OCI-LY7 (cell line): Measurements from ENCODE around the gene TTC9C. TPM values are rescaled to one million over a fixed set of nuclear protein-coding genes. Genes with fewer than 3 reads are reported as not detected.
A peak's percentile ranks its signal among the peaks of the same experiment; 100 is the strongest.

Experiments used
- BruUV-seq: library from RNA; stranded (reverse); fragments of 400-500 nt; replicated peaks from 2 replicates; lab custom pipeline; 2021; lab: Mats Ljungman, UMichigan
- CTCF ChIA-PET: fragments of 300-600 bp; sonication (Branson Sonifier 250); formaldehyde crosslinking; loops from one replicate; lab custom pipeline; 2022; ENCODE audit warnings: antibody characterized with exemption; ENCODE audit not compliant: unreplicated experiment; lab: Charles Lee
- POLR2A ChIA-PET: fragments of 300-600 bp; sonication (Branson Sonifier 250); formaldehyde crosslinking; loops from one replicate; lab custom pipeline; 2022; ENCODE audit warnings: antibody characterized with exemption; lab: Charles Lee
- DNase-seq: peaks from one replicate; pipeline ENCODE4 v3.0.0-alpha.2; 2015; ENCODE audit warnings: low spot score
- H2AFZ ChIP-seq: fragments of 200-600 bp; sonication (generic), shearing (Covaris generic); 2 replicates; pipeline ENCODE4 v1.6.1; 2014; ENCODE audit warnings: mild to moderate bottlenecking, antibody characterized with exemption, low read length, moderate library complexity
- H3K27ac ChIP-seq: fragments of 200-600 bp; sonication (generic); 2 replicates; pipeline ENCODE4 v1.5.1; 2014; ENCODE audit warnings: mixed run types, low read depth, mild to moderate bottlenecking, moderate library complexity, low read length, inconsistent platforms; ENCODE audit not compliant: poor library complexity, severe bottlenecking
- H3K36me3 ChIP-seq: fragments of 200-600 bp; sonication (generic); 2 replicates; pipeline ENCODE4 v1.6.1; 2014; ENCODE audit warnings: mild to moderate bottlenecking, antibody characterized with exemption, low read length, moderate library complexity, mixed read lengths; ENCODE audit not compliant: insufficient read depth
- H3K4me1 ChIP-seq: fragments of 200-600 bp; sonication (generic); 2 replicates; pipeline ENCODE4 v1.5.1; 2014; ENCODE audit warnings: mild to moderate bottlenecking, low read length; ENCODE audit not compliant: insufficient read depth, poor library complexity, severe bottlenecking
- H3K4me2 ChIP-seq: fragments of 200-600 bp; sonication (generic); 2 replicates; pipeline ENCODE4 v1.6.1; 2014; ENCODE audit warnings: mild to moderate bottlenecking, low read length
- H3K4me3 ChIP-seq: fragments of 200-600 bp; sonication (generic); 2 replicates; pipeline ENCODE4 v1.5.1; 2014; ENCODE audit warnings: mild to moderate bottlenecking, low read depth, low read length; ENCODE audit not compliant: poor library complexity, severe bottlenecking
- H3K79me2 ChIP-seq: fragments of 200-600 bp; sonication (generic); 2 replicates; pipeline ENCODE4 v1.6.1; 2016; ENCODE audit warnings: low read depth, mild to moderate bottlenecking, low read length, moderate library complexity, mixed read lengths; ENCODE audit not compliant: insufficient read depth
- H3K9me2 ChIP-seq: fragments of 200-600 bp; sonication (generic); 2 replicates; pipeline ENCODE4 v1.6.1; 2016; ENCODE audit warnings: mild to moderate bottlenecking, low read length, mixed read lengths; ENCODE audit not compliant: insufficient read depth
- H3K9me3 ChIP-seq: fragments of 200-600 bp; sonication (generic); 2 replicates; pipeline ENCODE4 v1.6.1; 2014; ENCODE audit warnings: mild to moderate bottlenecking, mixed run types, low read length, mixed read lengths
- H4K20me1 ChIP-seq: fragments of 200-600 bp; sonication (generic); 2 replicates; pipeline ENCODE4 v1.6.1; 2014; ENCODE audit warnings: mild to moderate bottlenecking, antibody characterized with exemption, low read length, moderate library complexity, mixed read lengths; ENCODE audit not compliant: insufficient read depth
- CTCF ChIP-seq: fragments of 200-600 bp; sonication (generic); conservative IDR thresholded peaks from 2 replicates; pipeline ENCODE4 v1.5.1; 2014; ENCODE audit warnings: mild to moderate bottlenecking, antibody characterized with exemption, low read length, moderate library complexity, mixed read lengths
- EZH2phosphoT487 ChIP-seq: fragments of 200-600 bp; sonication (generic); IDR thresholded peaks from 2 replicates; pipeline ENCODE4 v1.6.1; 2018; ENCODE audit warnings: low read depth, borderline replicate concordance, mild to moderate bottlenecking, mixed run types, antibody characterized with exemption, low read length, moderate library complexity, mixed read lengths
- intact Hi-C: fragments of 100-400 bp; cut with micrococcal nuclease; formaldehyde crosslinking; loops from one replicate; pipeline ENCODE4 v1.10.0; 2022; ENCODE audit not compliant: unreplicated experiment
- total RNA-seq, 2 experiments: library from RNA; depleted of rRNA in 1 of 2; stranded (reverse); fragments of >200 nt in 1 of 2; shearing (Covaris generic) in 1 of 2; gene quantifications; 2 replicates each; pipeline ENCODE4 v1.2.3, GENCODE V29; 2014 to 2022

TTC9C gene
- total RNA-seq, 2 experiments from 2014 or later: 51.7 to 70.2 TPM

- Histone ChIP-seq H3K4me2 (no peak overlapping the region), H3K36me3 (peaks cover 99% of the 10 kb centered on the region), H4K20me1 (no peaks in the 10 kb centered on the region), H3K27ac (no peak overlapping the region), H3K9me3 (no peaks in the 10 kb centered on the region), H2AFZ (no peak overlapping the region), H3K4me1 (peaks cover 12% of the 10 kb centered on the region), H3K9me2 (no peaks in the 10 kb centered on the region), H3K79me2 (peaks cover 21% of the 10 kb centered on the region; the same call in 1 of the 2 replicates), H3K4me3 (no peak overlapping the region)
- no peak for DNase-seq
- CTCF ChIA-PET: interaction anchor here (1.1 kb wide), 1 partner anchor 11 kb away, joined by 3 read pairs; the partner anchor contains the start of gene HNRNPUL2
- POLR2A ChIA-PET: interaction anchor here (0.9 kb wide), 1 partner anchor 118 kb away, joined by 3 read pairs; no protein-coding TSS in a partner anchor
- intact Hi-C loops: no loop called here
- BruUV-seq: no TSS peak
- no peak for TF ChIP-seq CTCF
- TF ChIP-seq EZH2phosphoT487: no peak
Observed at GRCh38 chr11:62716816-62717215, 11.5 kb upstream of the TTC9C start.

- H3K79me2 ChIP-seq: peaks cover 48% of the 10 kb centered on the region
- intact Hi-C loops: no loop called here
- peaks cover 15% of the 10 kb centered on the region for H4K20me1 ChIP-seq
- no peak for TF ChIP-seq CTCF
- no peak for TF ChIP-seq EZH2phosphoT487
- no peaks in the 10 kb centered on the region for H3K9me3 ChIP-seq
- CTCF ChIA-PET: no interaction called here
- H2AFZ ChIP-seq: no peak overlapping the region
- peaks cover 7% of the 10 kb centered on the region for H3K4me1 ChIP-seq
- BruUV-seq: no TSS peak
- peaks cover 99% of the 10 kb centered on the region for H3K36me3 ChIP-seq
- H3K9me2 ChIP-seq: no peaks in the 10 kb centered on the region
- POLR2A ChIA-PET: interaction anchor here (0.7 kb wide), 1 partner anchor 11 kb away, joined by 4 read pairs; no protein-coding TSS in a partner anchor
- DNase-seq: no peak
- no peak overlapping the region for H3K4me3 ChIP-seq
- no peak overlapping the region for H3K27ac ChIP-seq
- no peak overlapping the region for H3K4me2 ChIP-seq
Observed at GRCh38 chr11:62719302-62719978, 8.8 kb upstream of the TTC9C start.

- peaks cover 35% of the 10 kb centered on the region for H4K20me1 ChIP-seq
Observed at GRCh38 chr11:62721994-62722393, 6.3 kb upstream of the TTC9C start.

More at GRCh38 chr11:62721994-62722393, 6.3 kb upstream of the TTC9C start:
- H3K9me2 ChIP-seq: no peaks in the 10 kb centered on the region
- H3K4me3 ChIP-seq: no peak overlapping the region
- peaks cover 66% of the 10 kb centered on the region for H3K79me2 ChIP-seq
- H2AFZ ChIP-seq: no peak overlapping the region
- peaks cover 97% of the 10 kb centered on the region for H3K36me3 ChIP-seq
- intact Hi-C loops: loop anchor here (10.0 kb wide), 1 partner anchor 127 kb away; the partner anchor contains the start of gene TUT1
- no peaks in the 10 kb centered on the region for H3K9me3 ChIP-seq
- H3K27ac ChIP-seq: no peak overlapping the region
- H3K4me2 ChIP-seq: no peak overlapping the region
- TF ChIP-seq EZH2phosphoT487 (no peak), CTCF (peak; percentile 45)
- TSS peak; percentile 74 for BruUV-seq
- CTCF ChIA-PET: no interaction called here
- H3K4me1 ChIP-seq: peaks cover 16% of the 10 kb centered on the region
- POLR2A ChIA-PET: no interaction called here
- DNase-seq: no peak
